ENCODE measurements around the gene PDCD11.

- TF ChIP-seq SMC3 (IDR thresholded peaks at IDR 0.05) (no peak), CTCF (IDR thresholded peaks at IDR 0.05) (no peak), POLR2A (IDR thresholded peaks at IDR 0.05; ENCODE audit: low read length) (no peak)
Observed at GRCh38 chr10:103367379-103367781, 29.0 kb upstream of the PDCD11 start.
